H1 (cell line): ENCODE measurements around the gene GRIFIN. TPM values are rescaled to one million over a fixed set of nuclear protein-coding genes. Genes with fewer than 3 reads are reported as not detected.
A peak's percentile ranks its signal among the peaks of the same experiment; 100 is the strongest.

Experiments
- CTCF ChIA-PET: fragments of 300-600 bp; sonication (Branson Sonifier 250); formaldehyde crosslinking; loops from one replicate; lab custom pipeline; 2021; ENCODE audit not compliant: partially characterized antibody; lab: Charles Lee
- POLR2A ChIA-PET: fragments of 300-600 bp; sonication (Branson Sonifier 250); formaldehyde crosslinking; loops from one replicate; lab custom pipeline; 2021; ENCODE audit warnings: inconsistent platforms; ENCODE audit not compliant: partially characterized antibody; lab: Charles Lee
- DNase-seq, 2 experiments: peaks; one replicate each; pipeline versions ENCODE4 v3.0.0 to v3.0.0-alpha.2; 2010 to 2022; ENCODE audit warnings: low spot score in 2 of 2, low read depth in 1 of 2, mixed read lengths in 1 of 2
- FAIRE-seq: peaks from 2 replicates; lab custom pipeline; 2011; peaks lifted over from hg19 to GRCh38; lab: Jason Lieb, UNC
- H2AFZ ChIP-seq: 2 replicates; pipeline ENCODE4 v1.8.1; 2012; ENCODE audit warnings: low read length, inconsistent platforms
- H2AK5ac ChIP-seq: 2 replicates; pipeline ENCODE4 v1.6.1; 2013; ENCODE audit warnings: low read depth, low read length
- H2BK120ac ChIP-seq: replicated peaks from 2 replicates; pipeline ENCODE3; 2013; ENCODE audit warnings: low read depth, low read length, inconsistent platforms
- H2BK12ac ChIP-seq: 2 replicates; pipeline ENCODE4 v1.6.1; 2013; ENCODE audit warnings: low read depth, low read length
- H2BK15ac ChIP-seq: 2 replicates; pipeline ENCODE4 v1.6.1; 2013; ENCODE audit warnings: low read length
- H2BK20ac ChIP-seq: 2 replicates; pipeline ENCODE4 v1.6.1; 2013; ENCODE audit warnings: low read length
- H2BK5ac ChIP-seq: 2 replicates; pipeline ENCODE4 v1.6.1; 2013; ENCODE audit warnings: low read depth, low read length
- H3K14ac ChIP-seq: 2 replicates; pipeline ENCODE4 v1.6.1; 2013; ENCODE audit warnings: inconsistent platforms; ENCODE audit not compliant: insufficient read length
- H3K18ac ChIP-seq: 2 replicates; pipeline ENCODE4 v1.6.1; 2013; ENCODE audit warnings: low read length; ENCODE audit errors: extremely low read depth
- H3K23ac ChIP-seq: 2 replicates; pipeline ENCODE4 v1.6.1; 2013; ENCODE audit warnings: inconsistent platforms; ENCODE audit not compliant: insufficient read length
- H3K23me2 ChIP-seq: 2 replicates; pipeline ENCODE4 v1.6.1; 2013; ENCODE audit warnings: low read depth, low read length
- H3K27ac ChIP-seq: 2 replicates; pipeline ENCODE4 v1.6.1; 2011; ENCODE audit warnings: low read depth, low read length, inconsistent platforms
- H3K27me3 ChIP-seq, 4 experiments: replicated peaks in 1 of 4; 1 replicate in 1 of 4; 2 replicates in 3 of 4; pipeline versions ENCODE4 v1.6.1 to v1.8.1; 2011 to 2013; ENCODE audit warnings: low read length in 3 of 4, mild to moderate bottlenecking in 3 of 4, inconsistent platforms in 2 of 4, mixed read lengths in 2 of 4, moderate library complexity in 1 of 4; ENCODE audit not compliant: control insufficient read depth in 3 of 4, insufficient read depth in 3 of 4; ENCODE audit errors: extremely low read depth in 1 of 4
- H3K36me3 ChIP-seq, 4 experiments: 2 replicates each; pipeline versions ENCODE4 v1.6.1 to v1.8.1; 2011 to 2013; ENCODE audit warnings: mild to moderate bottlenecking in 4 of 4, low read length in 3 of 4, moderate library complexity in 2 of 4, control low read depth in 1 of 4, inconsistent platforms in 1 of 4; ENCODE audit not compliant: insufficient read depth in 4 of 4, control insufficient read depth in 2 of 4
- H3K4ac ChIP-seq: replicated peaks from 2 replicates; pipeline ENCODE3; 2013; ENCODE audit warnings: low read length, low read depth, mixed read lengths, inconsistent platforms; ENCODE audit not compliant: insufficient read length
- H3K4me1 ChIP-seq, 4 experiments: replicated peaks in 1 of 4; 1 replicate in 1 of 4; 2 replicates in 3 of 4; pipeline versions ENCODE4 v1.6.1 to v1.8.1; 2011 to 2013; ENCODE audit warnings: low read length in 3 of 4, inconsistent platforms in 2 of 4, mixed read lengths in 1 of 4; ENCODE audit not compliant: insufficient read depth in 4 of 4, control insufficient read depth in 3 of 4
- H3K4me2 ChIP-seq, 2 experiments: 2 replicates each; pipeline versions ENCODE4 v1.6.1 to v1.8.1; 2011 to 2013; ENCODE audit warnings: low read depth in 2 of 2, low read length in 2 of 2, control low read depth in 1 of 2, inconsistent platforms in 1 of 2, mild to moderate bottlenecking in 1 of 2; ENCODE audit not compliant: insufficient read depth in 1 of 2
- H3K4me3 ChIP-seq, 4 experiments: fragments of 200-600, 300-600 bp in 1 of 4; sonication (generic), shearing (Covaris generic), sonication (Bioruptor Twin) in 1 of 4; 2 replicates each; pipeline versions ENCODE4 v1.5.1 to v1.8.1; 2011 to 2016; ENCODE audit warnings: low read length in 4 of 4, low read depth in 3 of 4, control low read depth in 2 of 4, inconsistent platforms in 2 of 4, mild to moderate bottlenecking in 2 of 4, mixed read lengths in 1 of 4, moderate library complexity in 1 of 4; ENCODE audit not compliant: insufficient read depth in 2 of 4; ENCODE audit errors: extremely low read depth in 1 of 4
- H3K56ac ChIP-seq: replicated peaks from 2 replicates; pipeline ENCODE3; 2013; ENCODE audit warnings: low read depth, mild to moderate bottlenecking, mixed read lengths, low read length, inconsistent platforms; ENCODE audit not compliant: insufficient read length
- H3K79me1 ChIP-seq: 2 replicates; pipeline ENCODE4 v1.6.1; 2013; ENCODE audit warnings: low read depth, low read length, control low read depth
- H3K79me2 ChIP-seq, 2 experiments: 2 replicates each; pipeline versions ENCODE4 v1.6.1 to v1.8.1; 2012 to 2013; ENCODE audit warnings: low read length in 2 of 2, mild to moderate bottlenecking in 2 of 2, inconsistent platforms in 1 of 2; ENCODE audit not compliant: insufficient read depth in 2 of 2, control insufficient read depth in 1 of 2
- H3K9ac ChIP-seq, 4 experiments: replicated peaks in 1 of 4; 1 replicate in 1 of 4; 2 replicates in 3 of 4; pipeline versions ENCODE4 v1.6.1 to v1.8.1; 2011 to 2013; ENCODE audit warnings: low read depth in 3 of 4, low read length in 3 of 4, control low read depth in 2 of 4, mild to moderate bottlenecking in 2 of 4, moderate library complexity in 2 of 4, inconsistent platforms in 1 of 4; ENCODE audit errors: extremely low read depth in 1 of 4
- H3K9me3 ChIP-seq, 2 experiments: 2 replicates each; pipeline versions ENCODE4 v1.6.1 to v1.8.1; 2012 to 2013; ENCODE audit warnings: mild to moderate bottlenecking in 2 of 2, moderate library complexity in 2 of 2, control low read depth in 1 of 2, inconsistent platforms in 1 of 2, low read depth in 1 of 2, low read length in 1 of 2, mixed read lengths in 1 of 2; ENCODE audit not compliant: insufficient read depth in 2 of 2
- H4K20me1 ChIP-seq, 2 experiments: replicated peaks in 1 of 2; 2 replicates each; pipeline versions ENCODE3 to v1.8.1; 2011 to 2013; ENCODE audit warnings: inconsistent platforms in 2 of 2, low read length in 2 of 2, mild to moderate bottlenecking in 1 of 2; ENCODE audit not compliant: insufficient read depth in 2 of 2, control insufficient read depth in 1 of 2
- H4K5ac ChIP-seq: 2 replicates; pipeline ENCODE4 v1.6.1; 2013; ENCODE audit warnings: low read length, low read depth, mixed read lengths, inconsistent platforms; ENCODE audit not compliant: insufficient read length
- H4K8ac ChIP-seq: 2 replicates; pipeline ENCODE4 v1.8.0; 2013; ENCODE audit warnings: mild to moderate bottlenecking, moderate library complexity, low read length, inconsistent platforms; ENCODE audit not compliant: insufficient read depth; ENCODE audit errors: extremely low read depth
- H4K91ac ChIP-seq: replicated peaks from 2 replicates; pipeline ENCODE3; 2013; ENCODE audit warnings: low read length, mixed read lengths, inconsistent platforms; ENCODE audit not compliant: insufficient read length
- EGR1 ChIP-seq: IDR thresholded peaks from 2 replicates; pipeline ENCODE4 v1.6.1; 2011; ENCODE audit warnings: low read depth, low read length, borderline replicate concordance
- HDAC2 ChIP-seq, 2 experiments: fragments of 300-600 bp in 1 of 2; sonication (generic) in 1 of 2; IDR thresholded peaks; 2 replicates each; pipeline ENCODE4 v1.6.1; 2011 to 2012; ENCODE audit warnings: low read depth in 2 of 2, low read length in 2 of 2, mild to moderate bottlenecking in 2 of 2, moderate library complexity in 2 of 2, borderline replicate concordance in 1 of 2, inconsistent platforms in 1 of 2
- JUN ChIP-seq: IDR thresholded peaks from 2 replicates; pipeline ENCODE4 v1.6.1; 2011; ENCODE audit warnings: low read depth, mild to moderate bottlenecking, improper control_type of control experiment, low read length
- SRF ChIP-seq: IDR thresholded peaks from 2 replicates; pipeline ENCODE4 v1.6.1; 2011; ENCODE audit warnings: mild to moderate bottlenecking, low read depth, low read length, moderate library complexity
- YY1 ChIP-seq: IDR thresholded peaks from 2 replicates; pipeline ENCODE4 v1.6.1; 2011; ENCODE audit warnings: low read depth, mild to moderate bottlenecking, low read length
- WGBS, 2 experiments: shearing (Covaris generic) in 1 of 2; methylation state at CpG; one replicate each; pipeline versions ENCODE4 v1.1.6 to v1.1.7; 2013 to 2015; ENCODE audit warnings: low lambda C conversion rate in 2 of 2, mixed read lengths in 2 of 2, inconsistent platforms in 1 of 2, low coverage in 1 of 2, missing lambda C conversion rate in 1 of 2; ENCODE audit not compliant: insufficient replicate concordance in 2 of 2, insufficient coverage in 1 of 2, insufficient read length in 1 of 2; ENCODE audit errors: extremely low coverage in 1 of 2, missing lambda C conversion rate in 1 of 2; 5-methylcytosine and 5-hydroxymethylcytosine counted together
- polyA plus RNA-seq, 7 experiments: library from polyadenylated mRNA; depleted of rRNA in 3 of 7; stranded (reverse) in 5 of 7; unstranded in 2 of 7; fragments of >200 nt in 5 of 7; fragments of 200-250 nt in 2 of 7; gene quantifications; 1 replicate in 5 of 7; 2 replicates in 1 of 7; 4 replicates in 1 of 7; pipeline versions ENCODE4 v1.2.1 to v1.2.3, GENCODE V29; 2011 to 2013; ENCODE audit warnings: missing spikeins in 2 of 7, mixed read lengths in 2 of 7
- total RNA-seq: library from RNA; stranded (reverse); fragmentation: NEBNext Ultra II Directional; extraction: Animal tissue kit (Norgen Biotek cat#: 25700); gene quantifications from 2 replicates; pipeline ENCODE4 v1.2.1, GENCODE V29; 2021

Gene GRIFIN
- total and polyA plus RNA-seq, 2 of the 8 experiments (the other 6 are each of a cell fraction or from before 2014, with no cell fraction given): not detected

- POLR2A ChIA-PET: interaction anchor here (1.0 to 1.2 kb wide), 3 partner anchors 50 to 74 kb away, joined by 3 read pairs; partner anchors contain the start of gene CHST12
- peak overlapping the region; percentile 78 for H4K91ac ChIP-seq
- H3K18ac ChIP-seq: peak overlapping the region; percentile 83
- no peak overlapping the region for H3K23ac ChIP-seq
- 91 to 100% methylated on average over 1 to 12 of the region's 12 CpGs for WGBS, 2 experiments
- H2AFZ ChIP-seq: no peak overlapping the region
- H2BK120ac ChIP-seq: peak overlapping the region; percentile 69
- peak overlapping the region; percentile 98 for H2BK20ac ChIP-seq
- H3K14ac ChIP-seq: no peak overlapping the region
- no peaks in the 10 kb centered on the region; the same call in 1 of the 2 replicates for H3K23me2 ChIP-seq
- no peak overlapping the region for H3K4me3 ChIP-seq
- no peak overlapping the region for H2BK15ac ChIP-seq
- no peak overlapping the region for H4K8ac ChIP-seq
- CTCF ChIA-PET: interaction anchor here (0.6 to 15.9 kb wide), 4 partner anchors 22 to 197 kb away, joined by 3 to 266 read pairs (median 4); no protein-coding TSS in a partner anchor
- H3K9me3 ChIP-seq: no peaks in the 10 kb centered on the region
- no peaks in the 10 kb centered on the region for H3K79me2 ChIP-seq
- peaks cover 0 to 40% (median 24%) of the 10 kb centered on the region in 4 experiments; a peak in 6 of 7 replicates for H3K4me1 ChIP-seq
- H4K5ac ChIP-seq: no peak overlapping the region
- peak overlapping the region; percentile 95; the same call in 1 of the 2 replicates for H2BK5ac ChIP-seq
- peak overlapping the region; percentile 87; the same call in 1 of the 2 replicates for H2BK12ac ChIP-seq
- no peak overlapping the region for H3K56ac ChIP-seq
- no peak overlapping the region for H3K27ac ChIP-seq
- no peaks in the 10 kb centered on the region; a peak in 2 of 7 replicates for H3K27me3 ChIP-seq
- H3K4ac ChIP-seq: peak overlapping the region; percentile 74
- H2AK5ac ChIP-seq: no peak overlapping the region
- no peaks in the 10 kb centered on the region for H3K36me3 ChIP-seq
- H3K9ac ChIP-seq: no peak overlapping the region
- H3K4me2 ChIP-seq: no peak overlapping the region
- FAIRE-seq (no peak), DNase-seq (no peak)
- H4K20me1 ChIP-seq: no peaks in the 10 kb centered on the region
- H3K79me1 ChIP-seq: no peaks in the 10 kb centered on the region
- no peak for TF ChIP-seq JUN
- no peak for TF ChIP-seq HDAC2 (IDR thresholded peaks at IDR 0.05; ENCODE audit: borderline replicate concordance in 1 of 2, low read depth in 2 of 2, low read length in 2 of 2)
- TF ChIP-seq YY1: no peak
- TF ChIP-seq EGR1: no peak
- TF ChIP-seq SRF: no peak
Observed at GRCh38 chr7:2473496-2474180, 2.6 kb downstream of the GRIFIN start.
